RPMI7951 (cell line): ENCODE data around the gene ABTB1. TPM values are rescaled to one million over a fixed set of nuclear protein-coding genes. Genes with fewer than 3 reads are reported as not detected.
A peak's percentile ranks its signal among the peaks of the same experiment; 100 is the strongest.
"Not testable (repeated sequence)": the region's sequence is repeated elsewhere in the genome, so short reads cannot be mapped to it uniquely, and the experiment has no call there.

Source experiments
- DNase-seq: peaks from one replicate; pipeline ENCODE4 v3.0.0-alpha.2; 2012; ENCODE audit warnings: low read depth
- total RNA-seq: library from RNA; depleted of rRNA; stranded (reverse); fragments of >200 nt; shearing (Covaris generic); gene quantifications from 2 replicates; pipeline ENCODE4 v1.2.3, GENCODE V29; 2014

Gene ABTB1
- total RNA-seq, 1 experiment from 2014 or later, result 2.5 TPM

- no peak for DNase-seq
Observed at GRCh38 chr3:127650236-127650635, 22.5 kb upstream of the ABTB1 start.

GRCh38 chr3:127651516-127652172 is 21.1 kb upstream of the ABTB1 start:
- no peak for DNase-seq

DNA sequence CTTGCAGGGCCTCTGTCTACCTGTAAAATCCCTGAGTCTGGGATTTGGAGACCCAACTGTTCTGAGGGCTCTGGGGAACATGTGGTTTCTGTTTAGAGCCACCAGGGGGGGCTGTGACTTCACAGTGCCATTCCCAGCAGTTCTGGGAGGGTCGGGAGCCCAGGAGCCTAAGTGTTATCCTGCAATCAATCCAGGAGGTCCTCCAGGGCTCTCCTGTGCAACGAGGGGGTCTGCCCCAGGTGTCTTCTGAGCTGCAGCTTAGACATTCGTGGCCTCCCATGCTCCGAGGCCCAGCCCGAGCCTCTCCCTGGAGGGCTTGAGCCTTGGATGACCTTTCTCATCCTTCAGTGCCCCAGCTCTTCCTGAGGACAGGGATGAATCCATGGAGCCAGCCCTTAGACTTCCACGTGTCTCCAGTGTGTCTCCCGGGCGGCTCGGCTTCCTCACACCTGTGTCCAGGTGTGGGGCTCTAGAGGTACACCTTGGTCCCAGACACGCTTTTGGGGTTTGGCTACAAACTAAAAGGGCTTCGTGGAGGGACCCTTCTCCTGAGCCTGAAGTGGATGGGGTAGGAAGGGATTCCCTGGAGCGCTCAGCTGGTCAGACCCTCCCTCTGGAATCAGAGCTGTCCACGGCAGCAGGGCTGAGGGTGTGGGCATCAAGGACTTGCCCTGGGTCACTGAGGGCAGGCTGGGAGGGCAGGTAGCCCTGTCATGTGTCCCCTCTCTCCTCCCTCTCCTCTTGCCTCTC is 20.3 kb upstream of the ABTB1 start:
- peak; percentile 56 for DNase-seq

GRCh38 chr3:127654374-127654773 is 18.4 kb upstream of the ABTB1 start:
- DNase-seq, result no peak

DNA sequence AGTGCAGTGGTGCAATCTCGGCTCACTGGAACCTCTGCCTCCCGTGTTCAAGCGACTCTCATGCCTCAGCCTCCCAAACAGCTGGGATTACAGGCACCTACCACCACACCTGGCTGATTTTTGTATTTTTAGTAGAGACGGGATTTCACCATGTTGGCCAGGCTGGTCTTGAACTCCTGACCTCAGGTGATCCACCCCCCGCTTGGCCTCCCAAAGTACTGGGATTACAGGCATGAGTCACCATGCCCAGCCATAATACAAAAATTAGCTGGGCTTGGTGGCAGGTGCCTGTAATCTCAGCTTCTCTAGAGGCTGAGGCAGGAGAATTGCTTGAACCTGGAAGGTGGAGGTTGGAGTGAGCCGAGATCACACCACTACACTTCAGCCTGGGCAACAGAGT is 17.8 kb upstream of the ABTB1 start:
- not testable (repeated sequence) for DNase-seq

GRCh38 chr3:127655641-127656040 is 17.1 kb upstream of the ABTB1 start:
- DNase-seq, result peak; percentile 84

GRCh38 chr3:127656906-127657305 is 15.8 kb upstream of the ABTB1 start:
- DNase-seq, result no peak

DNA sequence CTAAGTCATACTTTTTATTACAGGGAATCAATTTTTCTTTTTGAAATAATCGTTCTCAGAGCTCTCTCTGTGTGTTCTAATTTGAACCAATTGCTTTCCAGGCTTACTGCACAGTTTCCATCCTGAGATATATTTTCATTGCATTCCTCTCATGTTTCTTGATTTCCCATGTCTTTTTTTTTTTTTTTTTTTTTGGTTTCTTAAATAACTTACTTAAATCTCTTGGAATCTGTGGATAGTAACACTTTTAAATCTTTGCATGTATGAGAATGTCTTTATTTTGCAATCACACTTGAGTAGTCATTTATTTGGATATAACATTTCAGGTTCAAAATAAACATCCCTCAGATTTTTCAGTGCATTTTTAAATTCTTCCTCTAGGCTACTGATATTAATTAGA is 14.5 kb upstream of the ABTB1 start:
- no peak for DNase-seq

DNA sequence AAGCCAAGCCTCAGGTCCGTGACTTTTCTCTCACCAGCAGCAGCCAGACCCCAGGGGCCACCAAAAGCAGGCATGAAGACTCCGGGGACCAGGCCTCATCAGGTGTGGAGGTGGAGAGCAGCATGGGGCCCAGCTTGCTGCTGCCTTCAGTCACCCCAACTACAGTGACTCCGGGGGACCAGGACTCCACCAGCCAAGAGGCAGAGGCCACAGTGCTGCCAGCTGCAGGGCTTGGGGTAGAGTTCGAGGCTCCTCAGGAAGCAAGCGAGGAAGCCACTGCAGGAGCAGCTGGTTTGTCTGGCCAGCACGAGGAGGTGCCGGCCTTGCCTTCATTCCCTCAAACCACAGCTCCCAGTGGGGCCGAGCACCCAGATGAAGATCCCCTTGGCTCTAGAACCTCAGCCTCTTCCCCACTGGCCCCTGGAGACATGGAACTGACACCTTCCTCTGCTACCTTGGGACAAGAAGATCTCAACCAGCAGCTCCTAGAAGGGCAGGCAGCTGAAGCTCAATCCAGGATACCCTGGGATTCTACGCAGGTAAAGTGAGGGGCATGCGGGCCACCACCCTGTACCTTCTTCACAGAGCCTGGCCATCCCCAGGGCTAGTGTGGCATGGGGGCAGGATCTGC is 12.0 kb upstream of the ABTB1 start:
- no peak for DNase-seq

GRCh38 chr3:127661600-127661999 is 11.2 kb upstream of the ABTB1 start:
- no peak for DNase-seq

GRCh38 chr3:127662001-127662469 is 10.7 kb upstream of the ABTB1 start:
- DNase-seq, result no peak

DNA sequence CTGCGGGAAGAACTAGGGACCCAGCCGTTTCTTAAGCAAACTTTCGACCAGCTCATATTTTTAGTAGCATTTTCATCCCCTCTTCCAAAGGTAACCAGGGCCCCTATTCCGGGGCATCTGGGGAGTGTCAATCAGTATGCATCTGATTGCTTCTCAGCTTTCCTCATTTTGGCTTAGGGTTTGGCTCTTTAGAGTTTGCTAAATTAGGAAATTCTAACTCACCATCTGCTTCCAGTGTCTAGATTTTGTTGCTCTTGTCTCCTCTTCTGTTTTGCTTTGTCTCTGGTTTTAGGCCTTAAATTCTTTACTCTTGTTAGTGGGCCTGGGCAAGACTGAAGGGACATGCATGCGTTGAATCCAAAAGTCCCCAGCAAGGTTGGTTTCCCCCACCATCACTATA is 9.6 kb upstream of the ABTB1 start:
- no peak for DNase-seq

DNA sequence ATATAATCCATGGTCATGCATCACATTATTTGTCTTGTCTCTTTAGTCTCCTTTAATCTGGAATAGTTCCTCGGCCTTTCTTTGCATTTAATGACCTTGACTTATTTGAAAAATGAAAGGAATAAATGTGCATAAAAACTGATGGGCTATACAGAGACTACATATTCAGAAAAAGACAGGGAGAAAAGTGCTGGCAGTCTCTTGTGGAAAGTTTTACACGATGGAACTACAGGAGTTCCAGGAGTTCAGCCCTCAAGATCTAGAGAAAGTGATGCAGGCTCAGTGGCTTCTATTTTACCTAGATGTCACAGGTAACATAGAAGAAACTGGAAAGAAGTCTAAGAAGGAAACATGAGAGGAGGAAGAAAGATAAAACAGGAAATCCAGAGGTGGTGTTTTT is 7.6 kb upstream of the ABTB1 start:
- DNase-seq, result no peak

GRCh38 chr3:127665586-127665985 is 7.2 kb upstream of the ABTB1 start:
- peak; percentile 85 for DNase-seq

DNA sequence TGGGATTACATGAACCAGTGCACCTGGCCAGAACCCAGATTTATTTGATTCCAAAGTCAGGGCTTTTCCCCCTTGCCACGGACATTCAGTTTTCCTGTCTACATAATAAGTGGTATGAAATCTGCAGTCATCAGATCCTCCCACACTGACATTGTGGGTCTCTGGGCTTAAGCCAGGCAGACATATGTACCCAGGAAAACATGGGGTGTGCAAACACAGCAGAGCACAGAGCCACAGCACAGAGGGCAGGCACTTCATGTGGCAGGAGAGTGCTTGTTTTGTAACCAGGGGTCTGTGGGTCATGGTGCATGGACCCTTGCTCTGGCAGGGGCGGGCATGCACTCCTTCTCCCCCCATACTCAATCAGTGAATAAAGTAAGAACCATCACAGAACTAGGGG is 6.1 kb upstream of the ABTB1 start:
- DNase-seq, result no peak

- no peak for DNase-seq
Observed at GRCh38 chr3:127667119-127667681, 5.6 kb upstream of the ABTB1 start.

GRCh38 chr3:127668906-127669305 is 3.8 kb upstream of the ABTB1 start:
- DNase-seq, result no peak

GRCh38 chr3:127669541-127670228 is 3.1 kb upstream of the ABTB1 start:
- DNase-seq, result no peak

DNA sequence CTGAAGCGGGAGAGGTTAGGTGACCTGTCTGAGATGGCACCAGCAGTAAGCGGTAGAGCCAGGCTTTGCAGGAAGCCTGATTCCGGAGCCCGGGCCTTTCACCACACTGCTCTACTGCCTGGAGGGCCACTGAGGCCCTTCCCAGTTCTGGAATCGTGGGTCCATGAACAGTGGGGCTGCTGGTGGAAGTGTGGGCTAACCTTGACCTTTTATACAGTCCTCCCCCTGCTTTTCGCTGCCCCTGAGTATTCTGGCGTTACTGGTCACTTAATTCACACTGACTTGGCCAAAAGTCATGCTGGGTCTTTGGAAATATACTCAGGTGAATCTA is 2.6 kb upstream of the ABTB1 start:
- no peak for DNase-seq

DNA sequence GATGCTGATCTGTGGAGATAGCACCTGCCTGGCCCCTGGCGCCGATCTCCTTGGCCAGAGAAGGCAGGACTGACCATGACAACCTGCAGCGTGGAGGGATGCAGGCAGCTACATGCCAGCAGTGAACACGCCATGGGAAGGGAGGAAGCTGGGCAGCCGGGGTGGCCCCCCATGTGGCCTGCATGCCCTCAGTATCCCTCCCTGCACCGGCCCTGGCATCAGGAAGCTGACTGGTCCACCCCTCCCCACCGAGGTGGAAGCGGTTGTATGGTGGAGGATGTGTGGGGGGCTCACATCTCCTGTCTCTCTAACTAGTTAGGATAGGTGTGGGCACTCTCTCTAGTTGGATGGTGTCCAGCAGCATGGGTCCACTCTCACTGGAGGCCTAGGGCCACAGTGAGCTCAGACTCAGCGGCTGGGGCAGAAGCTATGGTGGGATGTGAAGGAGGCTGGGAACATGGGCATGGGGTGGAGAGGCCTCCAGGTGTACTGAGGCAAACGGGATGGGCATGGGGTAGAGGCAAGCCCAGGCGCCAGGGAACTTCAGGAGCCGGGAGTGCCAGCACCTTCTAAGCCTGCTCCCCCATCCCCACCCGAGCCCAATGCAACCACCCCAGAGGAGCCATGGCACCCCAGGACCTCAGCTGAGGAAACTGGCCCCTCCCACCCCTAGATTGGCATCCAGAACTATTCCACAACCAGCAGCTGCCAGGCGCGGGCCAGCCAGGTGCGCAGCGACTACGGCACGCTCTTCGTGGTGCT is 1.8 kb upstream of the ABTB1 start:
- no peak for DNase-seq
